SIG-M5 treated with dmso at 0.1 percent for 504 hours (cell line): ENCODE data around the gene DNASE1.

Experiments used
- DNase-seq: peaks from one replicate; lab custom pipeline; 2025; ENCODE audit not compliant: unreplicated experiment; lab: John Stamatoyannopoulos, UW

DNASE1 gene

DNA sequence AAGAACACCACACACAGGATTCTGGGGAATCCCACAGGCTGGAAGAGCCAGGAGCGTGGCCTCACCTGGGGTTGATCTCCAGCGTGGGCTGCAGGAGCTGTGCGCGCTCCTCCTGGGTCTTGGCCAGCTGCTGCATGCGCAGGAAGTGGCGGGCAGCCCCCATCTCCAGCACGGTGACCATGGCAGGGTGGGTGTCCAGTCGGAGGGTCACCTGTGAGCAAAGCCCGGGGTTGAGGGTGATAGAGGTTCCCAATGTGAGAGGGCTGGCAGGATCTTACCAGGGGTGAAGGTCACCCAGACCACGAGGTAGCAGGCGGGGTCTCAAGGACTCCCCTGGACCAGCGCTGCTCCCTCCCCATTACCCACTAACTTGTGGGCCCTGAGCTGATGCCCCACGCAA, 7.4 kb downstream of the DNASE1 start:
- DNase-seq, result no peak

DNA sequence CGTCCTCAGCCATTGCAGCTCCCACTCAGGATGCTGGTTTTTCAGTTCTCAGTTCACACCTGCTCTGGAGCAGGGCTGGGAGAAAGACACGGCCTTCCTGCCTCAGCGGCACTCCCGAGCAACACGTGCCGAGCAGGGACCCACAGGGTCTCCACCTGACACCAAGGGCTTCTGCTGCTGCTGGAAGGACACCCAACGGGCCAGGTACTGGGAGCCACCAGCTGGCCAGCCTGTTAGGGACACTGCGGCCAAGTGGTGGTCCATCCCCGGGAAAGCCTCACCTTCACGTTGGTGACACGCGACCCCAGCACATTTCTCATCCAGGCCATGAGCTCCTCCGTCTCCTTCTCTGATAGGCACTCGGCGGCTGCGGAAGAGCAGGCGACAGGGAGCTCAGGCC, 8.1 kb downstream of the DNASE1 start:
- no peak for DNase-seq

DNA sequence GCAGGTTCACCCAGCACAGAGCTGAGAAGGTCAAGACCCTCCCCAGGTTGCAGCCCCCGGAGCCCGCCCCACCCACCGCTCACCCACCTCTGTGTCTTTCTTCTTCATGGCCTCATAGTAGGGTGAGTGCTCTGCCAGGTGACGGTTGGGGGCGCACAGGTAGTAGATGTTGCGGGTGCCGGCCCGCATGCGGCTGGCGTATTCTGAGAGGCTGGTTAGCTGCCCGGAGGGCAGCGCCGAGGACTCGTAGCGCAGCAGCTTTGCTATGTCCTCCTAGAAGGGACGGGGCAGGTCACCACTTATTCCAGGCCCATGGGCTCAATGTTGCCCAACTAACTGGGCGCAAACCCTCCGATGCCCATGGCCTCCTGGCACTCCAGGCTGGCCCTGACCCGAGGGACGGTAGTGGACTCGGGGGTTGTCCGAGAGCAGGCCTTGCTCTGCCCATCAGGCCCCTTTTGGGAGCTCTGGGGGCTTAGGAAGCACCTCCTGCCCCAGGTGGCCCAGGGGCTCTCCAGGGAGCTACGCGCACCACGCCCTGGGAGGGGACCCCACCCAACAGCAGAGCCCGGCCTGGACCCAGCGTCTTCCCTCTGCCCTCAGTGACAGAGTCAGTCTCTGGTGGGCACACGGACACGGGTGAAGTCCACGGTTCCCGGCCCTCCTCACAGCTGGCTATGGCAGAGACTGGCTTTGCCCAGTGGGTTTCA, 9.9 kb downstream of the DNASE1 start:
- DNase-seq, result no peak

GRCh38 chr16:3665508-3665907, 11.0 kb downstream of the DNASE1 start:
- no peak for DNase-seq

DNA sequence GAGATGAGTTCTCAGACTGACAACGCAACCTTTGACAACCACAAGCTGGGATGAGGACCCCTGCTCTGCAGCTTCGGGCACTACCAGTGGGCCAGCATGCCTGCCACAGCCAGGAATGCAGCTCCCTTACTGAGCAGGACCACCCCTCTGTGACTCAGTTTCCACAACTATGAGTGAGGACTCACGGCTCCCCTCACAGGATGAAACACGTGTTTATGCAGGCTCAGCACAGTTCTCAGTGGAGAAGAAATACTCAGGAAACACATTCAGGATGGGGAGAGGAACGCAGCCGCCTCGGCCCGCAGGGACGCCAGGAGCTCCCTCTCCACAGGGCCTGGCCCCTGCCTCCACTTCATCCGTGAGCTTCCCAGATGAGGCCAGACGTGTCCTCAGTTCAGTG, 14.1 kb downstream of the DNASE1 start:
- no peak for DNase-seq

DNA sequence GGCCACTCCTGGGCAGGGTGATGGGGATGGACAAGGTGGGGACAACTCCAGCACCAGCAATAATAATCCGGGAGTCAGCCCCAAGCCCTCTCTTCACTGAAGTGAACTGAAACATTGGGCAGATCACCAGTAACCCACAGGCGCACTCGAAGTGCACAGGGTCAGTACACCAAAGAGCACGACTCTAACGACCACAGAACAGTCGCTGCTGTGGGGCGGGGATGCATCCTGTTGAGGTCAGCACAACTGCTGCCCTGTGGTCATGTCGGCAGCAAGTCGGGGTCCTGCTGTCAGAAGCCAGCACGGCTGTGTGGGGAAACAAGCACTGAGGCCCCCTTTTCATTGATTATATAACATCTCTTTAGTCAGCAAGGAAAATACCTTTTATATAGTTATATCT, 14.6 kb downstream of the DNASE1 start:
- no peak for DNase-seq

GRCh38 chr16:3670711-3671110, 16.2 kb downstream of the DNASE1 start:
- DNase-seq, result no peak

GRCh38 chr16:3671424-3671823, 16.9 kb downstream of the DNASE1 start:
- no peak for DNase-seq

DNA sequence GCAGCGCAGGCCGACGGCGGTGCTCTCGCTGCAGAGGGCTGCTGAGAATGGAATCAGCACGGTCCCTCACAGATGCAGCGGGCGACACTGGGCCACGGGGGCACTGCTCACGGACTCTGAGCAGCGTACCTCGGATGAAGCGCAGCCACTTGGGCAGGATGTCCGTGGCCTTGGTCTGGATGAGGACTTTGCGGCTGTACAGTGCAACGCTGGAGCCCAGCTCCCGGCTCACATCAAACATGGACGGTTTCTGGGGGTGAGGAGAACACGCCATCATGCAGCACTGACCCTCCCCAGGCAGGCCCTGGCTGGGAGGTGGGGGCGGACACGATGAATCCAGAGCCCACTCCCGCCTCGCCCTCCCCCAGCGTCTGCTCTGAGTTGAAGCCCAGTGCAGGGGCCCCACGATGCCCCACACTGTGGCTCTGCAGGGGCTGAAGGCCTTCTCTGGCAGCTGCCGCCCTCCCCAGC, 18.1 kb downstream of the DNASE1 start:
- no peak for DNase-seq

GRCh38 chr16:3673201-3673600, 18.7 kb downstream of the DNASE1 start:
- DNase-seq, result no peak

DNA sequence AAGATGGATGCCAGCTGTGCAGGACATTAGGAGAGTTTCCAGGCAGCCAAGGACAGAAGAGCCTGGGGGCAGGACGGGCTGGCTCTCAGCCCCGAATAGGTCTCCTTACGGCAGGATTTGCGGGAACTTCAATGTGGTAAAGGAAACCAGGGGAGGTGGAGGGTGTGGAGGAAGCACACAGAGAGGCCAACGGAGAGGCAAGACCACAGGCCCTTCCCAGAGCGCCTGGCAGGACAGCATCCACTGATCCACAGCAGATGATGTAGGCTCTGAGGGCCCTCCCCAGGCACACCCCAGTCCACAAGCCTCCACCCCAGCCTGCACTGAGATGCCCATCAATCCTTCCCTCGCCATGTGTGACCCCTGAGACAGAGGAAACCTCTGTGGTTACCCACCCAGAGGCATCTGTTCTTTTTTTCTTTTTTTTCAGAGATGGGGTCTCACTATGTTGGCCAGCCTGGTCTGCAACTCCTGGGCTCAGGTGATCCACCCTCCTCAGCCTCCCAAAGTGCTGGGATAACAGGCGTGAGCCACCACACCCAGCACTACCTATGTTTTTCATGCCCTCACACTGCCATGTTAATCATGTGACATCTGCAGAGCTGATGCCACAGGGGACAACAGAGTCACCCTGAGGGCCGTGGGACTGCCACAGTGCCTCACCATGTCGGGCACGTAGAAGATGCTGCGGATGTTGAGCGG, 19.3 kb downstream of the DNASE1 start:
- no peak for DNase-seq

- no peak for DNase-seq
Measured at GRCh38 chr16:3674513-3675295, 20.2 kb downstream of the DNASE1 start.

GRCh38 chr16:3675601-3676130, 21.2 kb downstream of the DNASE1 start:
- no peak for DNase-seq

DNA sequence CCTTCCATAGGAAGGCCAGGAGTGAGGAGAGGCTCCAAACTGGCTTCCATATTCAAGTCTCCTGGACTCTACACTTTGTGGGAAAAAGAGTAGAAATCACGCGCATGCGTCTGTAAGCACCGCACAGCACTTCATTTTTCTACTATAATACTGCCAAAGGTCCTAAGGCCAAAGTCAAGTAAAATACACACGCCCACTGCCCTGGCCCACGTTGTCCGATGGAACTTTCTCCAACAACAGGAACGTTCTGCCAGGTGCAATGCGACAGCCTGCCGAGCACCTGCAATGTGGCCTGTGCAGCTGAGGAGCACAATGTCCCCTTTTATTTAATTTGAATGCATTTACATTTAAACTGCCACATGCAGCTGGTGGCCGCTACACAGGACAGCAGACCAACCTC, 23.5 kb downstream of the DNASE1 start:
- no peak for DNase-seq

- no peak for DNase-seq
Measured at GRCh38 chr16:3681206-3681605, 26.7 kb downstream of the DNASE1 start.

DNA sequence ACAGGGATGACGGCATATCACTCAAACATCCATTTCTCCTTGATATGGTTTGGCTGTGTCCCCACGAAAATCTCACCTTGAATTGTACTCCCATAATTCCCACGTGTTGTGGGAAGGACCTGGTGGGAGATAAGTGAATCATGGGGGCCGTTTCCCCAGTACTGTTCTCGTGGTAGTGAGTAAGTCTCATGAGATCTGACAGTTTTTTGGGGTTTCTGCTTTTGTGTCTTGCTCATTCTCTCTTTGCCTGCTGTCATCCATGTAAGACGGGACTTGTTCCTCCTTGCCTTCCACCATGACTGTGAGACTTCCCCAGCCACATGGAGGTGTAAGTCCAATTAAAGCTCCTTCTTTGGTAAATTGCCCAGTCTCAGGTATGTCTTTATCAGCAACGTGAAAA, 32.5 kb downstream of the DNASE1 start:
- DNase-seq, result no peak

DNA sequence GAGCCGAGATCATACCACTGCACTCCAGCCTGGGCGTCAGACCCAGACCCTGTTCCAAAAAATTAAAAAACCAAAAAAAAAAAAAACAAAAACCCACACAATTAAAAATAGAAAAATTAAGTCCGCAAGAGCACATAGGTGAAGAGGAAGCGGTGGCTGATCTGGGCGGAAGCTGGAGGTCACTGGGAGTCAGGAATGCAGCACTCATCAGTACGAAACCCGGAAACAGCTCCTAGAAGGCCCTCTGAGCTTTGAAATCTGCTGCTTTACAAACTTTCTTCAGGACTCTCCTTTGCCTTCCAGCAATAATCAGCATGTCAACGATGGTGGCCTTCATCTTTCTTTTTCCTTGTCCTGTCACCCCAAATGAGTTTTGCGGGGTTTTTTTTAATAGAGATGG, 33.3 kb downstream of the DNASE1 start:
- DNase-seq, result no peak

DNA sequence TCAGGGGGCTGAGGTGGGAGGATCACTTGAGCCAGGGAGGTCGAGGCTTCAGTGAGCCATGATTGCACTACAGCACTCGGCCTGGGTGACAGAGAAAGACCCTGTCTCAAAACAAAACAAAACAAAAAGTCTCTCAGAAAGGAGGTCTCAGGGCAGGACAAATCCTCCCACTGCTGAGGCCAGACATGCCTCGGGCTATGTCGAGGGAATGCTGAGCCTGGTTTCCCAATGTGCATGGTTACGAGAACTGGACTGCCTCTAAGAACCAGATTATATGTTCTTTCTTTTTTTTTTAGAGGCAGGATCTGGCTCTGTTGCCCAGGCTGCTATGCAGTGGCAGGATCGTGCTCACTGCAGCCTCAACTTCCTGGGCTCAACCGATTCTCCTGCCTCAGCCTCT, 35.2 kb downstream of the DNASE1 start:
- DNase-seq, result no peak

DNA sequence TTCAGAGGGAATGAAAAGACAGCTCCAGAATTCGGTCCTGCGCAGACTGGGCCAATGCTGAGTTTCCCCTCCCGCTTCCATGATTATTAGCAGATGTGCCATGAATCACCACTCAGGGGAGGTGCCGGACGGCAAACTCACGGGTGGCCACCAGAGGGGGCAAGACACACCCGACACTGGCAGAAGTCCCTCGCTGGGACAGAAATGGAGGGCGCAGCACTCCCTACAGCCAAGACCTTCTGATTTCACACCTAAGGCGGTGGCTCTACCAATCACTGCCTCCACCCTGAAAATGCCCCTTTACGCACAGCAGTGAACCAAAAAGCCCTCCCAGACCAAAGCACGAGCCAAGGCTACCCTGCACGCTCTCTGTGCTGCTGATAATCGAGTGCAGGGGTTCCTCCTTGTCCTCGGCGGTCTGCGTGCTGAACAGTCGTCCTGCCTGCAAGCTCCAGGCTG, 36.0 kb downstream of the DNASE1 start:
- DNase-seq, result peak; percentile 72

GRCh38 chr16:3690980-3691720, 36.7 kb downstream of the DNASE1 start:
- no peak for DNase-seq

DNA sequence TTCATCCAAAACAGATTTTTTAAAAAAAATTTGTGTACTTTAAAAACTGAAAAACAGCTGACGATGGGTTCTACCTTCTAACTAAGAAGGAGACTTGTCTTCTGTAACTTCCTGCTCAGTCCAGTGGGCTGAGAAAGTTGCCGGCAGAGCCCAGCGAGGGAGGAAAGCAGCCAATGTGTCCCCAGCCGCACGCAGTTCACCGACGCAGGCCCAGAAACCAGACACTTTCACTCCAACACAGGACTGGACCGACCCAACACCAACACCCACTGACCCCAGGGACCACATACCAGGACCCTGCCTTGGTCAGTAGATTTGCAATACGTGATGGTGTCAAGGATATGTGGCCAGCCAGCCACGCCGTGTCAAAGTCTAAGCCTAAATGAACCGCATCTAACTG, 37.3 kb downstream of the DNASE1 start:
- no peak for DNase-seq
